WTC11 (cell line): Measurements from ENCODE around the gene RADIL. TPM values are rescaled to one million over a fixed set of nuclear protein-coding genes. Genes with fewer than 3 reads are reported as not detected.

Source experiments
- ATAC-seq: fragments of 200-7000 bp; cut with Tn5 transposase; 2 replicates; pipeline ENCODE4 v1.10.0; 2021; ENCODE audit warnings: mild to moderate bottlenecking, moderate library complexity
- CTCF ChIA-PET: fragments of 300-600 bp; sonication (Branson Sonifier 250); formaldehyde crosslinking; loops from one replicate; lab custom pipeline; 2021; ENCODE audit warnings: antibody characterized with exemption; lab: Charles Lee
- POLR2A ChIA-PET: fragments of 350-600 bp; sonication (Branson Sonifier 250); formaldehyde crosslinking; loops from one replicate; lab custom pipeline; 2021; ENCODE audit warnings: antibody characterized with exemption; lab: Charles Lee
- DNase-seq: peaks from one replicate; pipeline ENCODE4 v3.0.0; 2021; ENCODE audit warnings: low spot score
- H3K27ac Mint-ChIP-seq: 2 replicates; pipeline ENCODE4 v1.8.0; 2021; ENCODE audit warnings: mixed read lengths
- H3K27me3 Mint-ChIP-seq: 2 replicates; pipeline ENCODE4 v1.8.0; 2021; ENCODE audit warnings: low read depth, mild to moderate bottlenecking, moderate library complexity, mixed read lengths
- H3K36me3 Mint-ChIP-seq: 2 replicates; pipeline ENCODE4 v1.8.0; 2021; ENCODE audit warnings: mixed read lengths
- H3K4me1 Mint-ChIP-seq: 2 replicates; pipeline ENCODE4 v1.8.0; 2022; ENCODE audit warnings: mixed read lengths
- H3K4me3 Mint-ChIP-seq: 2 replicates; pipeline ENCODE4 v1.8.0; 2021; ENCODE audit warnings: mild to moderate bottlenecking, moderate library complexity, mixed read lengths
- H3K9me3 Mint-ChIP-seq: 2 replicates; pipeline ENCODE4 v1.8.0; 2021; ENCODE audit warnings: mixed read lengths
- ARID4B ChIP-seq: sonication (generic); formaldehyde crosslinking; IDR thresholded peaks from 2 replicates; pipeline ENCODE4 v1.8.0; 2023; ENCODE audit warnings: missing genetic modification reagents, mild to moderate bottlenecking, borderline replicate concordance
- ATF2 ChIP-seq: sonication (generic); formaldehyde crosslinking; IDR thresholded peaks from 2 replicates; pipeline ENCODE4 v1.8.1; 2022; ENCODE audit warnings: low read depth, missing genetic modification reagents, borderline replicate concordance
- GTF2I ChIP-seq: fragments of 250-450 bp; sonication (Bioruptor Pico); conservative IDR thresholded peaks from 2 replicates; pipeline ENCODE4 v1.4.0; 2021; ENCODE audit warnings: mild to moderate bottlenecking
- ZSCAN18 ChIP-seq: fragments of 250-450 bp; sonication (Bioruptor Pico); IDR thresholded peaks from 2 replicates; pipeline ENCODE4 v2.1.2; 2022; ENCODE audit warnings: mild to moderate bottlenecking, moderate library complexity
- total RNA-seq: library from RNA; stranded (reverse); gene quantifications from 3 replicates; pipeline ENCODE4 v1.2.3, GENCODE V29; 2021
- TF ChIP-seq, protein P1 (sequence below): fragments of 250-450 bp; sonication (Bioruptor Pico); IDR thresholded peaks from 2 replicates; pipeline ENCODE4 v1.9.0; 2021; ENCODE audit warnings: mild to moderate bottlenecking, borderline replicate concordance
- TF ChIP-seq, protein P2 (sequence below): sonication (generic); formaldehyde crosslinking; IDR thresholded peaks from 2 replicates; pipeline ENCODE4 v1.8.1; 2022; ENCODE audit warnings: low read depth, mild to moderate bottlenecking, moderate library complexity, missing genetic modification reagents, borderline replicate concordance
- TF ChIP-seq, protein P3 (sequence below): sonication (generic); formaldehyde crosslinking; IDR thresholded peaks from 2 replicates; pipeline ENCODE4 v1.8.1; 2023; ENCODE audit warnings: mild to moderate bottlenecking, moderate library complexity, missing genetic modification reagents
- TF ChIP-seq, protein P4 (sequence below): fragments of 250-450 bp; sonication (Bioruptor Pico); IDR thresholded peaks from 2 replicates; pipeline ENCODE4 v1.9.0; 2021; ENCODE audit warnings: mild to moderate bottlenecking
- TF ChIP-seq, protein P5 (sequence below): fragments of 250-450 bp; sonication (Bioruptor Pico); IDR thresholded peaks from 2 replicates; pipeline ENCODE4 v1.8.0; 2021; ENCODE audit warnings: mild to moderate bottlenecking
- TF ChIP-seq, protein P6 (sequence below): sonication (generic); formaldehyde crosslinking; conservative IDR thresholded peaks from 2 replicates; pipeline ENCODE4 v1.8.1; 2023; ENCODE audit warnings: mild to moderate bottlenecking, low read depth, missing genetic modification reagents, moderate library complexity

Gene RADIL
- total RNA-seq, 1 experiment from 2014 or later = 11.1 TPM

DNA sequence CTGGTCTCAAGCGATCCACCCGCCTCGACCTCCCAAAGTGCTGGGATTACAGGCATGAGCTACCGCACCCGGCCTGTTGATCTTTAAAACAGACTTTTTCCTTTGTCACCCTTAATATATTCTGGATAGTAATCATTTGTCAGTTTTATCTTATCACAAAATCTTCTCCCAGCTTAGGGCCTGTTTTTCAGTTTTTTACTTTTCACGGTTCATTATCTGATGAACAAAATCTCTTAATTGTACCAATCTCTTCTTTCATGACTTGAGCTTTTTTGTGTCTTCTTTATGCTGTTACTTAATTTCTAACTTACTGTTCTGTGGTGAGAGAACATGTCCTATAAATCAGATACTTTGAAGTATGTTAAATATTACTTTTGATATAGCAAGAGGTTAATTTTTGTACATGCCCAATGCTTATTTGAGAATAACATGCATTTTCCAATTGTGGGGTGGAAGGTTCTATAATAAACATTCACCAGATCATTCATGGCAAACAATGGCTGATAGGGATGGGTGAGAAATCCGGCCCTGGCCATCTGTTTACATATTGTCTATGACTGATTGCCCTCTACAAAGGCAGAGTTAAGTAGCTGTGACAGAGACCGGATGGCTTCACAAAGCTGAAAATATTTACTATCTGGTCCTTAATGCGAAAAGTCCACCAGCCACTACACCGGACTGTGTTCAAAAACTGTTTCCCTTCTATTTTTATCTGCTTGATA lies 27.0 kb downstream of the RADIL start (continued):
- TF ChIP-seq, protein P1, sequence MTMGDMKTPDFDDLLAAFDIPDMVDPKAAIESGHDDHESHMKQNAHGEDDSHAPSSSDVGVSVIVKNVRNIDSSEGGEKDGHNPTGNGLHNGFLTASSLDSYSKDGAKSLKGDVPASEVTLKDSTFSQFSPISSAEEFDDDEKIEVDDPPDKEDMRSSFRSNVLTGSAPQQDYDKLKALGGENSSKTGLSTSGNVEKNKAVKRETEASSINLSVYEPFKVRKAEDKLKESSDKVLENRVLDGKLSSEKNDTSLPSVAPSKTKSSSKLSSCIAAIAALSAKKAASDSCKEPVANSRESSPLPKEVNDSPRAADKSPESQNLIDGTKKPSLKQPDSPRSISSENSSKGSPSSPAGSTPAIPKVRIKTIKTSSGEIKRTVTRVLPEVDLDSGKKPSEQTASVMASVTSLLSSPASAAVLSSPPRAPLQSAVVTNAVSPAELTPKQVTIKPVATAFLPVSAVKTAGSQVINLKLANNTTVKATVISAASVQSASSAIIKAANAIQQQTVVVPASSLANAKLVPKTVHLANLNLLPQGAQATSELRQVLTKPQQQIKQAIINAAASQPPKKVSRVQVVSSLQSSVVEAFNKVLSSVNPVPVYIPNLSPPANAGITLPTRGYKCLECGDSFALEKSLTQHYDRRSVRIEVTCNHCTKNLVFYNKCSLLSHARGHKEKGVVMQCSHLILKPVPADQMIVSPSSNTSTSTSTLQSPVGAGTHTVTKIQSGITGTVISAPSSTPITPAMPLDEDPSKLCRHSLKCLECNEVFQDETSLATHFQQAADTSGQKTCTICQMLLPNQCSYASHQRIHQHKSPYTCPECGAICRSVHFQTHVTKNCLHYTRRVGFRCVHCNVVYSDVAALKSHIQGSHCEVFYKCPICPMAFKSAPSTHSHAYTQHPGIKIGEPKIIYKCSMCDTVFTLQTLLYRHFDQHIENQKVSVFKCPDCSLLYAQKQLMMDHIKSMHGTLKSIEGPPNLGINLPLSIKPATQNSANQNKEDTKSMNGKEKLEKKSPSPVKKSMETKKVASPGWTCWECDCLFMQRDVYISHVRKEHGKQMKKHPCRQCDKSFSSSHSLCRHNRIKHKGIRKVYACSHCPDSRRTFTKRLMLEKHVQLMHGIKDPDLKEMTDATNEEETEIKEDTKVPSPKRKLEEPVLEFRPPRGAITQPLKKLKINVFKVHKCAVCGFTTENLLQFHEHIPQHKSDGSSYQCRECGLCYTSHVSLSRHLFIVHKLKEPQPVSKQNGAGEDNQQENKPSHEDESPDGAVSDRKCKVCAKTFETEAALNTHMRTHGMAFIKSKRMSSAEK (CRISPR knock-in tag) = no peak
- TF ChIP-seq, protein P2, sequence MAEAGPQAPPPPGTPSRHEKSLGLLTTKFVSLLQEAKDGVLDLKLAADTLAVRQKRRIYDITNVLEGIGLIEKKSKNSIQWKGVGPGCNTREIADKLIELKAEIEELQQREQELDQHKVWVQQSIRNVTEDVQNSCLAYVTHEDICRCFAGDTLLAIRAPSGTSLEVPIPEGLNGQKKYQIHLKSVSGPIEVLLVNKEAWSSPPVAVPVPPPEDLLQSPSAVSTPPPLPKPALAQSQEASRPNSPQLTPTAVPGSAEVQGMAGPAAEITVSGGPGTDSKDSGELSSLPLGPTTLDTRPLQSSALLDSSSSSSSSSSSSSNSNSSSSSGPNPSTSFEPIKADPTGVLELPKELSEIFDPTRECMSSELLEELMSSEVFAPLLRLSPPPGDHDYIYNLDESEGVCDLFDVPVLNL (CRISPR knock-in tag) = no peak
- TF ChIP-seq, protein P3, sequence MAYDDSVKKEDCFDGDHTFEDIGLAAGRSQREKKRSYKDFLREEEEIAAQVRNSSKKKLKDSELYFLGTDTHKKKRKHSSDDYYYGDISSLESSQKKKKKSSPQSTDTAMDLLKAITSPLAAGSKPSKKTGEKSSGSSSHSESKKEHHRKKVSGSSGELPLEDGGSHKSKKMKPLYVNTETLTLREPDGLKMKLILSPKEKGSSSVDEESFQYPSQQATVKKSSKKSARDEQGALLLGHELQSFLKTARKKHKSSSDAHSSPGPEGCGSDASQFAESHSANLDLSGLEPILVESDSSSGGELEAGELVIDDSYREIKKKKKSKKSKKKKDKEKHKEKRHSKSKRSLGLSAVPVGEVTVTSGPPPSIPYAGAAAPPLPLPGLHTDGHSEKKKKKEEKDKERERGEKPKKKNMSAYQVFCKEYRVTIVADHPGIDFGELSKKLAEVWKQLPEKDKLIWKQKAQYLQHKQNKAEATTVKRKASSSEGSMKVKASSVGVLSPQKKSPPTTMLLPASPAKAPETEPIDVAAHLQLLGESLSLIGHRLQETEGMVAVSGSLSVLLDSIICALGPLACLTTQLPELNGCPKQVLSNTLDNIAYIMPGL (CRISPR knock-in tag) = no peak
- TF ChIP-seq ZSCAN18 (CRISPR knock-in tag) = no peak
- TF ChIP-seq, protein P4, sequence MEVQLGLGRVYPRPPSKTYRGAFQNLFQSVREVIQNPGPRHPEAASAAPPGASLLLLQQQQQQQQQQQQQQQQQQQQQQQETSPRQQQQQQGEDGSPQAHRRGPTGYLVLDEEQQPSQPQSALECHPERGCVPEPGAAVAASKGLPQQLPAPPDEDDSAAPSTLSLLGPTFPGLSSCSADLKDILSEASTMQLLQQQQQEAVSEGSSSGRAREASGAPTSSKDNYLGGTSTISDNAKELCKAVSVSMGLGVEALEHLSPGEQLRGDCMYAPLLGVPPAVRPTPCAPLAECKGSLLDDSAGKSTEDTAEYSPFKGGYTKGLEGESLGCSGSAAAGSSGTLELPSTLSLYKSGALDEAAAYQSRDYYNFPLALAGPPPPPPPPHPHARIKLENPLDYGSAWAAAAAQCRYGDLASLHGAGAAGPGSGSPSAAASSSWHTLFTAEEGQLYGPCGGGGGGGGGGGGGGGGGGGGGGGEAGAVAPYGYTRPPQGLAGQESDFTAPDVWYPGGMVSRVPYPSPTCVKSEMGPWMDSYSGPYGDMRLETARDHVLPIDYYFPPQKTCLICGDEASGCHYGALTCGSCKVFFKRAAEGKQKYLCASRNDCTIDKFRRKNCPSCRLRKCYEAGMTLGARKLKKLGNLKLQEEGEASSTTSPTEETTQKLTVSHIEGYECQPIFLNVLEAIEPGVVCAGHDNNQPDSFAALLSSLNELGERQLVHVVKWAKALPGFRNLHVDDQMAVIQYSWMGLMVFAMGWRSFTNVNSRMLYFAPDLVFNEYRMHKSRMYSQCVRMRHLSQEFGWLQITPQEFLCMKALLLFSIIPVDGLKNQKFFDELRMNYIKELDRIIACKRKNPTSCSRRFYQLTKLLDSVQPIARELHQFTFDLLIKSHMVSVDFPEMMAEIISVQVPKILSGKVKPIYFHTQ (CRISPR knock-in tag) = no peak

DNA sequence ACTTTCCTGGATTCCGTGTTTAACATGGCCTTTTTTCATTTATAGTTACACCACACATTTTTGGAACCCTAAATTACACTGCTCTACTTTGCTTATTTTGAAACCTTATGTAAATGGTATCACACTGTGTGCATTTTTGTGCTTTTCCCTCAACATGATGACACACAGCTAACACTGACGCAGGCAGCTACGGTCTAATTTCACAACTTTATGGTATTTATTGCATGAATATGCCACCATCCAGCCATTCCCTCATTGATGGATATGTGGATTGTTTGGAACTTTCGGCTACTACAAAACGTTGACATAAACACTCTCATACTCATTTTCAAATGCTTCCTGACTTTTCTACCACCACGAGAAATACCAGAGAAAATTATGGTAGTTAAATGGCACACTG lies 28.6 kb downstream of the RADIL start:
- DNase-seq (no peak), ATAC-seq (no peak)
- Mint-ChIP-seq H3K4me1 (no peaks in the 10 kb centered on the region), H3K36me3 (peaks cover 4% of the 10 kb centered on the region; the same call in 1 of the 2 replicates), H3K27me3 (peaks cover 2% of the 10 kb centered on the region; the same call in 1 of the 2 replicates), H3K27ac (no peak overlapping the region), H3K9me3 (peaks cover 9% of the 10 kb centered on the region), H3K4me3 (no peak overlapping the region)
- ChIA-PET CTCF (interaction anchor here (1.4 kb wide), 2 partner anchors 25 to 29 kb away, joined by 4 to 5 read pairs; partner anchors contain the start of gene RADIL), POLR2A (no interaction called here)
- TF ChIP-seq, protein P5, sequence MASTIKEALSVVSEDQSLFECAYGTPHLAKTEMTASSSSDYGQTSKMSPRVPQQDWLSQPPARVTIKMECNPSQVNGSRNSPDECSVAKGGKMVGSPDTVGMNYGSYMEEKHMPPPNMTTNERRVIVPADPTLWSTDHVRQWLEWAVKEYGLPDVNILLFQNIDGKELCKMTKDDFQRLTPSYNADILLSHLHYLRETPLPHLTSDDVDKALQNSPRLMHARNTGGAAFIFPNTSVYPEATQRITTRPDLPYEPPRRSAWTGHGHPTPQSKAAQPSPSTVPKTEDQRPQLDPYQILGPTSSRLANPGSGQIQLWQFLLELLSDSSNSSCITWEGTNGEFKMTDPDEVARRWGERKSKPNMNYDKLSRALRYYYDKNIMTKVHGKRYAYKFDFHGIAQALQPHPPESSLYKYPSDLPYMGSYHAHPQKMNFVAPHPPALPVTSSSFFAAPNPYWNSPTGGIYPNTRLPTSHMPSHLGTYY = no peak
- TF ChIP-seq, protein P6, sequence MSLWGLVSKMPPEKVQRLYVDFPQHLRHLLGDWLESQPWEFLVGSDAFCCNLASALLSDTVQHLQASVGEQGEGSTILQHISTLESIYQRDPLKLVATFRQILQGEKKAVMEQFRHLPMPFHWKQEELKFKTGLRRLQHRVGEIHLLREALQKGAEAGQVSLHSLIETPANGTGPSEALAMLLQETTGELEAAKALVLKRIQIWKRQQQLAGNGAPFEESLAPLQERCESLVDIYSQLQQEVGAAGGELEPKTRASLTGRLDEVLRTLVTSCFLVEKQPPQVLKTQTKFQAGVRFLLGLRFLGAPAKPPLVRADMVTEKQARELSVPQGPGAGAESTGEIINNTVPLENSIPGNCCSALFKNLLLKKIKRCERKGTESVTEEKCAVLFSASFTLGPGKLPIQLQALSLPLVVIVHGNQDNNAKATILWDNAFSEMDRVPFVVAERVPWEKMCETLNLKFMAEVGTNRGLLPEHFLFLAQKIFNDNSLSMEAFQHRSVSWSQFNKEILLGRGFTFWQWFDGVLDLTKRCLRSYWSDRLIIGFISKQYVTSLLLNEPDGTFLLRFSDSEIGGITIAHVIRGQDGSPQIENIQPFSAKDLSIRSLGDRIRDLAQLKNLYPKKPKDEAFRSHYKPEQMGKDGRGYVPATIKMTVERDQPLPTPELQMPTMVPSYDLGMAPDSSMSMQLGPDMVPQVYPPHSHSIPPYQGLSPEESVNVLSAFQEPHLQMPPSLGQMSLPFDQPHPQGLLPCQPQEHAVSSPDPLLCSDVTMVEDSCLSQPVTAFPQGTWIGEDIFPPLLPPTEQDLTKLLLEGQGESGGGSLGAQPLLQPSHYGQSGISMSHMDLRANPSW (CRISPR knock-in tag) = no peak
- TF ChIP-seq ARID4B (CRISPR knock-in tag) (no peak), ATF2 (CRISPR knock-in tag) (no peak), GTF2I (CRISPR knock-in tag) (no peak)
